ENCODE results near the gene GNG12.

Gene GNG12

DNA sequence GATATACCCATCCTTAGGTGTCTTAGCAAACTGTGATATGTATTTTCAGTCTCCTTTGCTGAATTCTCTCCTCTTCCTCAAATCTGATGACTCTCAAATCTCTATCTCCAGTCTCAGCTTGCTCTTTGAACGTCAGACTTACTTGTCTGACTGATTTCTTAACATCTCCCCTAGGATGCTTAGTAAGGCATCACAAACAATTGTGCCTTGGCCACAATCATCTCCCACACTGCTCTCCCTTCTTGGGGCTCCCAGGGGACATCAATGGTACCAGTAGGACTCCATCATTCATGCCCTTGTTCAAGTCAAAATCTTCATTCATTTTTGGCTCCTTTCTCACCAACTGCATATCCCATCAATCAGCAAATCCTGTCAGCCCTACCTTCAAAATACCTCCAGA, 42.0 kb downstream of the GNG12 start:
- Mint-ChIP-seq H3K4me3 (no peak overlapping the region), H3K27ac (no peak overlapping the region), H3K36me3 (ENCODE audit: low read depth) (no peaks in the 10 kb centered on the region), H3K27me3 (peaks cover 8% of the 10 kb centered on the region), H3K9me3 (no peaks in the 10 kb centered on the region), H3K4me1 (ENCODE audit: low read depth) (no peaks in the 10 kb centered on the region)
- no peak for DNase-seq

DNA sequence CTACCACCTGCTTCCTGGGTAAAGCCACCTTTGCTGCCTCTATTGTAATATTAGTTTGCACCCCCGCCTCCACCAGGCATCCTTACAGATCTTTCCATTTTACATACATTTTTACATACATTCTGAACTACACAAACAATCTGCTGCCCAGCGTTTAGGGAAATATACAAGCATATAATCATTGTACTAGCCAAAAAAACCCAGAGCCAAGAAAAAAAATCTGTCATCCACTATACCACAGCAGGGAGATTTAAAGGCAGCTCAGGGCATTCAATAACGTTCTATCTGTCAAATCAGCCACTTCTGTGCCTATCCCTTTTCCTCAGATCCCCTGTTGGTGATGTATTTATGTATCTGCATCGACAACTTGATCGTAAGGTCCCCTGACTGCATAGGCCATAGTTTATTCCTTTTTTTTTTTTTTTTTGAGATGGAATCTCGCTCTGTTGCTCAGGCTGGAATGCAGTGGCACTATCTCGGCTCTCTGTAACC, 43.0 kb downstream of the GNG12 start:
- H3K4me1 Mint-ChIP-seq (ENCODE audit: low read depth), result no peaks in the 10 kb centered on the region
- no peaks in the 10 kb centered on the region for H3K9me3 Mint-ChIP-seq
- DNase-seq, result no peak

DNA sequence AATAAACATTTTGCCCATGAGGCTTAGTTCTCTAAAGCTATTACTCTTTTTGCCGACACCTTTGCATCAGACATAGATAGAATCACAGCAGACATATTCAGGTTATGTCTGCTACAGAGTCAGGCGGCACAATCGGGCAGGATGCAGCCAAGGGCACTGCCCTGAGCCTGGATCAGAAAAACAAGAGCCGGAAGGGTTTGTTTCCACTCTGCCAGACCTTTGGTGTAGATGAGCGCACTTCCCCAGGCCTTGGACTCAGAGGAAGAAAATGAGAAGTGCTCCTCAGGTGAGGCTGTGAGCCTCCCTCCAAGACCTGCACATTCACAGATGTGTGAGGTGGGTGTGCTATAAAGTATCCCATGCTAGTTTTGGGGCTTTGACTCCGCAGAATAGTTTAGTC, 43.7 kb downstream of the GNG12 start:
- Mint-ChIP-seq H3K27ac (no peak overlapping the region), H3K27me3 (peaks cover 4% of the 10 kb centered on the region), H3K4me3 (no peak overlapping the region), H3K4me1 (ENCODE audit: low read depth) (no peaks in the 10 kb centered on the region), H3K9me3 (no peaks in the 10 kb centered on the region), H3K36me3 (ENCODE audit: low read depth) (no peaks in the 10 kb centered on the region)
- no peak for DNase-seq

More for the DNA sequence above, 43.0 kb downstream of the GNG12 start:
- no peak overlapping the region for H3K27ac Mint-ChIP-seq
- no peaks in the 10 kb centered on the region for H3K36me3 Mint-ChIP-seq (ENCODE audit: low read depth)
- H3K27me3 Mint-ChIP-seq, result peaks cover 7% of the 10 kb centered on the region
- no peak overlapping the region for H3K4me3 Mint-ChIP-seq

DNA sequence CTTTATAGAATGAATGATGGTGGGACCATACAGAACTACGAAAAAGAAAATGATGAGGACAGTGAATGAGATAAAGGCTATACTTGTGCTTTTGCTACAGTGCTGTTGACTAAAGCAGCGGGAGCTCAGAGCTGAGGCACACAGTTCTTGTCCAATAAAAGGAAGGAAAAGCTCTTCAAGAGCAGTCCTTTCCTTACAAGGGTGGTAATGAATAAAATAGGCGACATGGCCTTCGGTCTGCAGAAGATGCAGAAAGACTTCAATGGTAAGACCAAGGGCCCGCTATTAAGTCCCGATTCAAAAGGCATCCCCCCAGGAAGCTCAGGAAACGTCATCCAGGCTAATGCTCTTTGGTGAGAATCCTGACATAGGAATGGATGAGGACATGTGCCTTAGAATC, 44.4 kb downstream of the GNG12 start:
- Mint-ChIP-seq H3K9me3 (no peaks in the 10 kb centered on the region), H3K4me1 (ENCODE audit: low read depth) (no peaks in the 10 kb centered on the region), H3K27me3 (peaks cover 4% of the 10 kb centered on the region), H3K36me3 (ENCODE audit: low read depth) (no peaks in the 10 kb centered on the region), H3K4me3 (no peak overlapping the region), H3K27ac (no peak overlapping the region)
- DNase-seq, result no peak

DNA sequence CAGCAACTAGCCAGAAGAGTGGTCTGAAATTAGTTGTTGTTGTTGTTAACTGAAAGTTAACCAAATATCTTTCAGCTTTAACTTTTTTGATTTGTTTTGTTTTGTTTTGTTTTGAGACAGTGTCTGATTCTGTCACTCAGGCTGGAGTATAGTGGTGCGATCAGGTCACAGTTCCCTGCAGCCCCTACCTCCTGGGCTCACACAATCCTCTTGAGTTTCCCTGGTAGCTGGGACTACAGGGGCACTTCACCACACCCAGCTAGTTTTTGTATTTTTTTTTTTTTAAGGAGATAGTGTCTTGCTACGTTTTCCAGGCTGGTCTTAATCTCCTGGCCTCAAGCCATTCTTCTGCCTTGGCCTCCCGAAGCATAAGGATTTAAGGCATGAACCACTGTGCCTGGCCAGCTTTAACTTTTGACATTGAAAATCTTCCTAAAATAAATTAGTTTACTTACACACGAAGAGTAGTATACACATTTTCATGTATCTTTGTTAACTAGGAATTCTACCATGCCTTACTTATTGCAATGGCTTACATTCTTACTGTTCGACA, 45.0 kb downstream of the GNG12 start:
- Mint-ChIP-seq H3K4me1 (ENCODE audit: low read depth) (no peaks in the 10 kb centered on the region), H3K27me3 (peaks cover 4% of the 10 kb centered on the region), H3K36me3 (ENCODE audit: low read depth) (no peaks in the 10 kb centered on the region), H3K9me3 (no peaks in the 10 kb centered on the region), H3K27ac (no peak overlapping the region), H3K4me3 (no peak overlapping the region)
- DNase-seq, result no peak

DNA sequence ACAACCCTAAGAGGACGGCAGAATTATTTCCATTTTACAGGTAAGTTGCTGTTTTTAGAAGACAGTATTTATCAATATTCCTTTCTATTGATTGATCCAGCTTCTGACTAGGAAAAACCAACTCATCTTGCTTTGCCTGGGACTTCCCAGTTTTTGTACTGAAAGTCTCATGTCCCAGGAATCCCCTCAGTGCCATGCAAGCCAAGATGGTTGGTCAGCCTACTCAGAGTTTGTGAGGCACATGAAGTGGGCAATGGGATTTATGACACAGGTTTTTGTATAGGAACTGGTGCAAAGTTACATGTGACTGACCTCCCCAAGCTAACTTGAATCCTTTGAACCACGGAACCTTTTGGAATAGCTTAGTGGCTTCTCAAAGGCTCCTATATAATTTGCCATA, 45.5 kb downstream of the GNG12 start:
- no peak overlapping the region for H3K4me3 Mint-ChIP-seq
- no peak for DNase-seq
- no peaks in the 10 kb centered on the region for H3K9me3 Mint-ChIP-seq
- no peaks in the 10 kb centered on the region for H3K36me3 Mint-ChIP-seq (ENCODE audit: low read depth)
- no peaks in the 10 kb centered on the region for H3K4me1 Mint-ChIP-seq (ENCODE audit: low read depth)
- no peak overlapping the region for H3K27ac Mint-ChIP-seq
- H3K27me3 Mint-ChIP-seq, result peaks cover 5% of the 10 kb centered on the region

DNA sequence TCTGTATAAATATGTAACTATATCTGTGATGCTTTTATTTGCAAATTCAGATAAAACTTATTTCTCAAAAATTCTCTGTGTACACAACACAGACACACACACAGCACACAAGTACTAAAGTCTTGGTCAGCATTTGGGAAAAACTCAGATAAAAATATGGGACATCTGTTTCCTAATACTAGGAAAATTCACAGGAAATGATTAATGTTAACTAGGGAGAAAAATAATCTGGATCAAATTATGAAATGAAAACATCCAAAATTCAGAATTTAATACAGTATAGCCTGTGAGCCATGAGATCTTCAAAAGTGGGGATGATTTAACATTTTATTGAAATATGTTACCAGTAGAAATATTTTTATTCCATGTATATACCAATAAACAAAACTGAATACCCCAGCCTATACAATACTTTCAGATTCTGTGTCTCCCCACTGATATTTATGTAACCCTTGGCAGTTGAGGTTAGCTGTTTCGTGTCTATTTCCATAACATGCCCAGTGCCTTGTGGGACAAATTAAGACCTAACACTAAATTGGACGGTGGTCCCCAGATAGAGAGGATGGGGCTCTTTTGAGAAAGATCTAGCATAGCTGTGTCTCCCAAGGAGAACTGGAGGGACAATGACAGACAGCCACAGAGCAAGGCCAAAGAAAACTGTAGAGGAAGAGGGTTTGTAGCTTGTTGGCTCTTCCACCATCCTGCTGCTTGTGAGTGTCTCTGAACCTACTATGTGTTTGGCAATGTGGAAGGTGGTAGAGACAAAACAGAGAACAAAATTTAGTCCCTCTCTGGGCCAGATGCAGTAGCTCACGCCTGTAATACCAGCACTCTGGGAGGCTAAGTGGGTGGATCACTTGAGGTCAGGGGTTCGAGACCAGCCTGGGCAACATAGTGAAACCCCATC, 47.2 kb downstream of the GNG12 start:
- H3K4me3 Mint-ChIP-seq, result no peak overlapping the region
- H3K36me3 Mint-ChIP-seq (ENCODE audit: low read depth), result no peaks in the 10 kb centered on the region
- no peak overlapping the region for H3K27ac Mint-ChIP-seq
- no peak for DNase-seq
- no peaks in the 10 kb centered on the region for H3K4me1 Mint-ChIP-seq (ENCODE audit: low read depth)
- peaks cover 7% of the 10 kb centered on the region for H3K27me3 Mint-ChIP-seq
- no peaks in the 10 kb centered on the region for H3K9me3 Mint-ChIP-seq

DNA sequence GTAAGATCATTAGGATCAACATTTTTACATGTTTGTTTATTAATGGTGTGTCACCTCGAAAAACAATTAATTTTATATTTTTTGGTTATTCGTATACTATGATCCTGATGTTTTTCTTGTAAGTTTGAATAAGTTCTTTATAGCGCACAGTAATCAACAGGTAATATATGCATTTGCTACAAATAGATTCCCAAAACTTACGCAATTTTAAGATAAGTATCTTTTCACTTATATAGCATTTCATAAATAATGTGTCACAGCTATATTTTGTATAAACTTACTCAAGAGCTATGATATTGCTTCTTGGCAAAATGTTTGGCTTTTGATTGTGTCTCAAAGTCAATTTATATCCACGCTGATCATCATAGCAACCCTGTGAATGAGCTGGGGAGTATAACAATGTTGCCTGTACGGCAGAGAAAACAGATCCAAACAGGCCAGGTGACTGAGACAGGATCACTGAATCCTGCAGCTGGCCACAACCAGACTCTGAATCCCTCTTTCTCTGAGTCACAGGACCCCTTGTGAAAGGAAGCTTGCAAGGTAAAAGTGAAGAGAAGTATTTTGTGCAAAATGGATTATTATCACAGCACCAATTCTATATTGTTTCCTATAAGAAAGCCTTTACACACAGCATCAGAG, 48.6 kb downstream of the GNG12 start:
- H3K36me3 Mint-ChIP-seq (ENCODE audit: low read depth), result no peaks in the 10 kb centered on the region
- no peak overlapping the region for H3K4me3 Mint-ChIP-seq
- no peaks in the 10 kb centered on the region for H3K4me1 Mint-ChIP-seq (ENCODE audit: low read depth)
- peaks cover 7% of the 10 kb centered on the region for H3K27me3 Mint-ChIP-seq
- no peak for DNase-seq
- H3K9me3 Mint-ChIP-seq, result no peaks in the 10 kb centered on the region
- no peak overlapping the region for H3K27ac Mint-ChIP-seq

DNA sequence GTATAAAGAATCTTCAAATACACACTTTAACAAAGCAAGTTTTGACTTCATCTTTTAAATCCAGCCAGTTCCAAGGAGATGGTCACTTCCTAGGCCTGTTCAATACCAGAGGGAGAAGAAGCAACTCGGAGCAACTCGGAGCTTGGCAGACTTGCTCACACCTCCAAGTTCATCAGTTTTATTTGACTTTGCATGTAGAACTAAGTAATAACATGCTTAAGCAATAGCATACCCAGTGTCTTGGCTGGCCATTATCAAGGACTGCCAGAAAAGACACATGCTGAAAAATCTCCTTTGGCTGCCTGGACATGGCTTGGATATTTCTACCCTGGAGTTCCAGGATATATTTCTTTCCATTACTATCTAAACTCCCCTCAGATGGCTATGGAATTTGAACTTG, 52.6 kb downstream of the GNG12 start:
- Mint-ChIP-seq H3K27me3 (peaks cover 7% of the 10 kb centered on the region), H3K36me3 (ENCODE audit: low read depth) (no peaks in the 10 kb centered on the region), H3K27ac (no peak overlapping the region), H3K4me1 (ENCODE audit: low read depth) (no peaks in the 10 kb centered on the region), H3K9me3 (no peaks in the 10 kb centered on the region), H3K4me3 (no peak overlapping the region)
- no peak for DNase-seq

DNA sequence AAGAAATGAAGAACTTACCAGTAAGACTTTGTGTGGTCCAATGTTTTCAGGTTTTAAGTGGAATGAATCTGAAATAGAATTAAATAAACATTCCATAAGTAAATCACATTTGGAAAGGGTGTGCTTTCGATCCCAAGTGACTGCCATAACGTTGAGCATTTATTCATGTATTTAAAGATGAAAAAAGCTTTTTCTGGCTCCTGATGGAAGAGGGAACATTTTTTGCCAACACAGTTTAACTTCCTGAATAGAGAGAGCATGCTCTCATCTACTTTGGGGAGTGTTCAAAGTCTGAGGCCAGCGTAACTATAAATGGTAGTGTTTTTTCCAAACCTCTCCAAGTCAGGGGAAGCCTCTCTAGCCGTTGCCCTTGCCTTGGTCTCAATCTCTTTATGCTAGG, 55.8 kb downstream of the GNG12 start:
- H3K4me3 Mint-ChIP-seq, result no peak overlapping the region
- H3K4me1 Mint-ChIP-seq (ENCODE audit: low read depth), result no peaks in the 10 kb centered on the region
- H3K27me3 Mint-ChIP-seq, result peaks cover 18% of the 10 kb centered on the region
- H3K36me3 Mint-ChIP-seq (ENCODE audit: low read depth), result no peaks in the 10 kb centered on the region
- no peak for DNase-seq
- no peaks in the 10 kb centered on the region for H3K9me3 Mint-ChIP-seq
- H3K27ac Mint-ChIP-seq, result no peak overlapping the region

DNA sequence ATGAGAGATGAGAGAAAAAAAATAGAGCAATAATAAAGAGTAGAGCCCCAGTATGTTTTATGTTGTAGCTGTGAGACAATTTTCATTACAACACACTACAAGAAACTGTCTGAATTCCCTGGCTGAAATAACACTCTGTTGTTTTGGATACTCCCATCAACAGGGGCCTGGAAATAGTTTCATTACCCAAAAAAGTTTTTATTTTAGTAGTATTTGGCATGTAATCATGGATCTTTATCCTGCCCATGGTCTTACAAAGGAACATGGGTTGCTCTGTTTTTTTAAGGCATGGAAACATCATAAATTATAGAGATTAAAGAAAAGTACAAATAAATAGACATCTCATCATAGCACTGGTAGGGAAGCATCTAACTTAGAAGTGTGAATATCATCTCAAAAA, 56.3 kb downstream of the GNG12 start:
- DNase-seq, result no peak
- H3K36me3 Mint-ChIP-seq (ENCODE audit: low read depth), result no peaks in the 10 kb centered on the region

DNA sequence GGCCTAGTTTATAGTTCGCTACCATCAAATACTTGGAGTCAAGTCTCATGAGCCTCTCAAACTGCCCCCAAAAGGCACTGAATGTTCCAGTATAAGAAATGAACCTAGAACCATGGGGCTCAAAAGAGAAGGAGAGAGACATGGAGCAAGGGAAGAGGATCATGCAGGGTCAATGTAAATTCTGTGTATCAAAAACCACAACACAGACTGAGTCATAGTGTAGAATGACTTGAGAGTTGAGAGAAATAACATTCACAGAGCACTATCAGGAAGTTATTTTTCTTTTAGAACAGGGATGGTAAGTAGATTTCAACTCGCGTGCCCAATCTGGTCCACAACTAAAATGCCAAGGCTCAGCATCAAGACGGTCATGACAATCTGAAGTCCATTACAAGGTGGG, 59.8 kb downstream of the GNG12 start:
- no peaks in the 10 kb centered on the region for H3K36me3 Mint-ChIP-seq (ENCODE audit: low read depth)
- no peak for DNase-seq
- H3K27ac Mint-ChIP-seq, result no peak overlapping the region
- H3K4me3 Mint-ChIP-seq, result no peak overlapping the region
- peaks cover 49% of the 10 kb centered on the region for H3K27me3 Mint-ChIP-seq
- H3K4me1 Mint-ChIP-seq (ENCODE audit: low read depth), result peaks cover 5% of the 10 kb centered on the region
- no peaks in the 10 kb centered on the region for H3K9me3 Mint-ChIP-seq

More for the DNA sequence above, 56.3 kb downstream of the GNG12 start:
- Mint-ChIP-seq H3K4me1 (ENCODE audit: low read depth) (no peaks in the 10 kb centered on the region), H3K9me3 (no peaks in the 10 kb centered on the region), H3K27ac (no peak overlapping the region), H3K27me3 (peaks cover 20% of the 10 kb centered on the region), H3K4me3 (no peak overlapping the region)

DNA sequence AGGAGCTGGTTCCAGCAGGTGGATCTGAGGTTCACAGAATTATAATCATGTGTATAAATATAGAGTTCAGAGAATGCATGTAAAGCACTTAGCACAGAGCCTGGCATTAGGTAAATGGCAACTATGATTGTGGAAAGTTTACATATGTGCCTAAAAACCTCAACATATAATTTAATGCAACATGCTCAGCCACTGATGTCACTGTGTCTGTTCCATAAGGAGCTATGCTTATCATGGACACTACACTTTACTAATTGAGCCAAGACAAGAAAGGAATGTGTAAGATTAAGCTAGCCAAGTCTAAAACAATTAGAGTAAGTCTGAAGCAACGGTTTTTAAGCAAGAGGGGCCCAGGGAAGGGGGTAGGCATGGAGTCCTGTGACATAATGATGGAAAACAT, 61.5 kb downstream of the GNG12 start:
- peaks cover 56% of the 10 kb centered on the region for H3K27me3 Mint-ChIP-seq
- no peak for DNase-seq
- H3K36me3 Mint-ChIP-seq (ENCODE audit: low read depth), result no peaks in the 10 kb centered on the region
- H3K9me3 Mint-ChIP-seq, result no peaks in the 10 kb centered on the region
- peaks cover 5% of the 10 kb centered on the region for H3K4me1 Mint-ChIP-seq (ENCODE audit: low read depth)
- H3K4me3 Mint-ChIP-seq, result no peak overlapping the region
- H3K27ac Mint-ChIP-seq, result no peak overlapping the region

DNA sequence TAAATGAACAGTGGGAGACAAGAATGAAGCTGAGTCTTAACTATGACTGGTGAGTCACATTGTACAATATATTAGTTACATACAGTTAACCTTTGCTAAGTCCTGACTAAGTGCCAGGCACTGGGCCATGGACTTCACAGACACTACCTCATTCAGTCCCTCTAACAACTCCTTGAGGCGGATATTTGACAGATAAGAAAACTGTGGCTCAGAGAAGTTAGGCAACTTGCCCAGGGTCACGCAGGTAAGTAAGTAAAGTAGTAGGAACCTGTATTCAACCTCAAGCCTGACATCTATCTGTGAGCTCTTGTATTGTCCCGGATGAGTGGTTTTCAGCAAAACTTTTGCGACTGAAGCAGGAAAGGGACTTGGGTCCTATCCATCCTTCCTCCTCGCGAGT, 62.1 kb downstream of the GNG12 start:
- H3K4me1 Mint-ChIP-seq (ENCODE audit: low read depth), result peaks cover 10% of the 10 kb centered on the region
- peaks cover 56% of the 10 kb centered on the region for H3K27me3 Mint-ChIP-seq
- no peaks in the 10 kb centered on the region for H3K36me3 Mint-ChIP-seq (ENCODE audit: low read depth)
- no peak for DNase-seq
- no peak overlapping the region for H3K4me3 Mint-ChIP-seq
- no peak overlapping the region for H3K27ac Mint-ChIP-seq
- H3K9me3 Mint-ChIP-seq, result no peaks in the 10 kb centered on the region
